Smooth muscle cell (in vitro differentiated cells): ENCODE data around the gene TTYH2. TPM values are rescaled to one million over a fixed set of nuclear protein-coding genes. Genes with fewer than 3 reads are reported as not detected.

Source experiments
- DNase-seq: peaks from one replicate; lab custom pipeline; 2025; ENCODE audit not compliant: unreplicated experiment; lab: John Stamatoyannopoulos, UW
- H2AFZ ChIP-seq: fragments of 200-600 bp; sonication (generic); 2 replicates; pipeline ENCODE4 v1.6.0; 2016; ENCODE audit warnings: antibody characterized with exemption, low read depth, mild to moderate bottlenecking
- H3F3A ChIP-seq: fragments of 200-600 bp; sonication (generic); 2 replicates; pipeline ENCODE4 v1.6.0; 2017; ENCODE audit warnings: antibody characterized with exemption, low read depth
- H3K27ac ChIP-seq: fragments of 200-600 bp; sonication (generic); 2 replicates; pipeline ENCODE4 v1.5.1; 2016; ENCODE audit warnings: low read depth, mild to moderate bottlenecking
- H3K27me3 ChIP-seq: fragments of 200-600 bp; sonication (generic); 2 replicates; pipeline ENCODE4 v1.6.1; 2016; ENCODE audit warnings: low read depth, mild to moderate bottlenecking
- H3K36me3 ChIP-seq: fragments of 200-600 bp; sonication (generic); 2 replicates; pipeline ENCODE4 v1.5.1; 2016; ENCODE audit warnings: low read depth
- H3K4me1 ChIP-seq: fragments of 200-600 bp; sonication (generic); 2 replicates; pipeline ENCODE4 v1.5.1; 2016; ENCODE audit warnings: low read depth
- H3K4me2 ChIP-seq: fragments of 200-600 bp; sonication (generic); 2 replicates; pipeline ENCODE4 v1.6.0; 2016; ENCODE audit warnings: mild to moderate bottlenecking
- H3K4me3 ChIP-seq: fragments of 200-600 bp; sonication (generic); 2 replicates; pipeline ENCODE4 v1.5.1; 2016; ENCODE audit warnings: mild to moderate bottlenecking
- H3K79me2 ChIP-seq: fragments of 200-600 bp; sonication (generic); 2 replicates; pipeline ENCODE4 v1.6.0; 2016; ENCODE audit warnings: low read depth, mild to moderate bottlenecking
- H3K9ac ChIP-seq: fragments of 200-600 bp; sonication (generic); 2 replicates; pipeline ENCODE4 v1.6.0; 2016; ENCODE audit warnings: low read depth
- H3K9me3 ChIP-seq: fragments of 200-600 bp; sonication (generic); replicated peaks from 2 replicates; pipeline ENCODE4 v1.5.1; 2016; ENCODE audit warnings: low read depth
- H4K20me1 ChIP-seq: fragments of 200-600 bp; sonication (generic); 2 replicates; pipeline ENCODE4 v1.6.0; 2016; ENCODE audit warnings: low read depth
- WGBS: methylation state at CpG from one replicate; pipeline ENCODE4 v1.1.7; 2016; ENCODE audit warnings: low lambda C conversion rate; 5-methylcytosine and 5-hydroxymethylcytosine counted together
- polyA plus RNA-seq: library from polyadenylated mRNA; unstranded; fragments of >200 nt; fragmentation: Nextera tagmentation; extraction: Ambion mirVana; gene quantifications from 2 replicates; pipeline ENCODE4 v1.2.1, GENCODE V29; 2016
- total RNA-seq: library from RNA; depleted of rRNA; stranded (reverse); fragments of >200 nt; gene quantifications from 2 replicates; pipeline ENCODE4 v1.2.3, GENCODE V29; 2014
- TF ChIP-seq, protein P1 (sequence below): fragments of 200-600 bp; sonication (generic); IDR thresholded peaks from 2 replicates; pipeline ENCODE4 v1.5.1; 2017; ENCODE audit warnings: borderline replicate concordance, mild to moderate bottlenecking, antibody characterized with exemption; ENCODE audit not compliant: insufficient read depth, poor library complexity, severe bottlenecking

Gene TTYH2
- total and polyA plus RNA-seq, 2 experiments from 2014 or later = 1.6 to 1.9 TPM

- 71% methylated on average over 11 of the region's 11 CpGs for WGBS
Observed at GRCh38 chr17:74240618-74241205, 27.3 kb downstream of the TTYH2 start.

DNA sequence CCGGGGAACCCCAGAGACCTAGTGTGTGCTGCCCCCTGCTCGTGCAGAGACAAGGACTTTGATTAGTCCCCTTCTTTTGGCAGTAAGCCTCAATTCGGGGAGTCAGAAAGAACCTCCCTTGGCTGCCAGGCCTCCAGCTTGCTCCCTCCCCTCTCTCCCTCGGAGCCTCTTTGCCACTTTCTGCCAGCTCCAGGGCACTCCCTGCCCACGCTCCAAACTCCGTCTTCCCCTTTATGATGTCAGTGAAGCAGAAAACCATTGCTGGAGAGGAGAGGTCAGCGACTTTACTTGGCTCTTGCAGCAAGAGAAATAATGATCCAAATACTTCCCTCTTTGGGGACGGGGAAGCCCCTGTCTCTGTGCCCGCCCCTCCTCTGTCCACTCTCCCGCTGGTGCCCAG is 28.1 kb downstream of the TTYH2 start:
- Histone ChIP-seq H3F3A (no peaks in the 10 kb centered on the region), H3K4me2 (no peak overlapping the region), H3K27ac (no peak overlapping the region), H3K27me3 (no peaks in the 10 kb centered on the region), H3K4me3 (no peak overlapping the region), H3K9me3 (no peaks in the 10 kb centered on the region), H3K4me1 (peaks cover 14% of the 10 kb centered on the region), H2AFZ (no peak overlapping the region), H4K20me1 (no peaks in the 10 kb centered on the region), H3K36me3 (no peaks in the 10 kb centered on the region), H3K79me2 (no peaks in the 10 kb centered on the region), H3K9ac (no peak overlapping the region)
- 96% methylated on average over 10 of the region's 10 CpGs for WGBS
- DNase-seq = no peak
- TF ChIP-seq, protein P1, sequence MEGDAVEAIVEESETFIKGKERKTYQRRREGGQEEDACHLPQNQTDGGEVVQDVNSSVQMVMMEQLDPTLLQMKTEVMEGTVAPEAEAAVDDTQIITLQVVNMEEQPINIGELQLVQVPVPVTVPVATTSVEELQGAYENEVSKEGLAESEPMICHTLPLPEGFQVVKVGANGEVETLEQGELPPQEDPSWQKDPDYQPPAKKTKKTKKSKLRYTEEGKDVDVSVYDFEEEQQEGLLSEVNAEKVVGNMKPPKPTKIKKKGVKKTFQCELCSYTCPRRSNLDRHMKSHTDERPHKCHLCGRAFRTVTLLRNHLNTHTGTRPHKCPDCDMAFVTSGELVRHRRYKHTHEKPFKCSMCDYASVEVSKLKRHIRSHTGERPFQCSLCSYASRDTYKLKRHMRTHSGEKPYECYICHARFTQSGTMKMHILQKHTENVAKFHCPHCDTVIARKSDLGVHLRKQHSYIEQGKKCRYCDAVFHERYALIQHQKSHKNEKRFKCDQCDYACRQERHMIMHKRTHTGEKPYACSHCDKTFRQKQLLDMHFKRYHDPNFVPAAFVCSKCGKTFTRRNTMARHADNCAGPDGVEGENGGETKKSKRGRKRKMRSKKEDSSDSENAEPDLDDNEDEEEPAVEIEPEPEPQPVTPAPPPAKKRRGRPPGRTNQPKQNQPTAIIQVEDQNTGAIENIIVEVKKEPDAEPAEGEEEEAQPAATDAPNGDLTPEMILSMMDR = no peak

More at GRCh38 chr17:74240618-74241205, 27.3 kb downstream of the TTYH2 start:
- Histone ChIP-seq H3K36me3 (no peaks in the 10 kb centered on the region), H4K20me1 (no peaks in the 10 kb centered on the region), H3K4me2 (no peak overlapping the region), H3K4me1 (peaks cover 8% of the 10 kb centered on the region), H3K79me2 (no peaks in the 10 kb centered on the region), H3K9ac (no peak overlapping the region), H3F3A (no peaks in the 10 kb centered on the region), H3K9me3 (no peaks in the 10 kb centered on the region), H3K4me3 (no peak overlapping the region), H2AFZ (no peak overlapping the region), H3K27ac (no peak overlapping the region), H3K27me3 (no peaks in the 10 kb centered on the region)
- no peak for DNase-seq
- TF ChIP-seq, protein P1 = no peak

GRCh38 chr17:74241847-74242246 is 28.5 kb downstream of the TTYH2 start:
- H3K79me2 ChIP-seq = no peaks in the 10 kb centered on the region
- H3K36me3 ChIP-seq = no peaks in the 10 kb centered on the region
- TF ChIP-seq, protein P1 = no peak
- no peaks in the 10 kb centered on the region for H4K20me1 ChIP-seq
- 100% methylated on average over 2 of the region's 2 CpGs for WGBS
- no peak overlapping the region for H3K4me3 ChIP-seq
- no peak overlapping the region for H3K4me2 ChIP-seq
- peaks cover 14% of the 10 kb centered on the region for H3K4me1 ChIP-seq
- no peaks in the 10 kb centered on the region for H3K9me3 ChIP-seq
- no peak overlapping the region for H3K9ac ChIP-seq
- no peaks in the 10 kb centered on the region for H3K27me3 ChIP-seq
- H3K27ac ChIP-seq = no peak overlapping the region
- no peak overlapping the region for H2AFZ ChIP-seq
- no peaks in the 10 kb centered on the region for H3F3A ChIP-seq
- DNase-seq = no peak

GRCh38 chr17:74243013-74243755 is 29.8 kb downstream of the TTYH2 start:
- Histone ChIP-seq H3K4me2 (no peak overlapping the region), H4K20me1 (no peaks in the 10 kb centered on the region), H3K27me3 (no peaks in the 10 kb centered on the region), H3K4me3 (no peak overlapping the region), H3F3A (no peaks in the 10 kb centered on the region), H3K79me2 (no peaks in the 10 kb centered on the region), H3K9ac (no peak overlapping the region), H3K36me3 (no peaks in the 10 kb centered on the region), H3K9me3 (no peaks in the 10 kb centered on the region), H2AFZ (no peak overlapping the region), H3K4me1 (peaks cover 14% of the 10 kb centered on the region), H3K27ac (no peak overlapping the region)
- WGBS = 91% methylated on average over 13 of the region's 13 CpGs
- DNase-seq = no peak
- TF ChIP-seq, protein P1 = no peak
